Measurements from ENCODE around the gene CD99.

DNA sequence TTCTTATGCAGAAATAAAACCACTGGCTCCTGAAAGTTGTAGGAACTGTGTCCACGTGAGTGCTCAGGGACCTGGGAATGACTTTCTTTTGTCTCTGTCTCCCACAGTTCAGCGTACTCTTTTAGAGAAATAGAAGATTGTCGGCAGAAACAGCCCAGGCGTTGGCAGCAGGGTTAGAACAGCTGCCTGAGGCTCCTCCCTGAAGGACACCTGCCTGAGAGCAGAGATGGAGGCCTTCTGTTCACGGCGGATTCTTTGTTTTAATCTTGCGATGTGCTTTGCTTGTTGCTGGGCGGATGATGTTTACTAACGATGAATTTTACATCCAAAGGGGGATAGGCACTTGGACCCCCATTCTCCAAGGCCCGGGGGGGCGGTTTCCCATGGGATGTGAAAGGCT is 49.6 kb downstream of the CD99 start:
- TF ChIP-seq POLR2AphosphoS5 (IDR thresholded peaks at IDR 0.05; ENCODE audit: insufficient read depth in 1 of 2, low read depth in 1 of 2) (no peak), POLR2A (IDR thresholded peaks at IDR 0.05) (no peak)

Measured in vagina (tissue), 2 donors.